HUES6 (cell line): Measurements from ENCODE around the gene LAMC3.

Experiments
- H3K27ac ChIP-seq: 2 replicates; pipeline ENCODE4 v1.7.0; 2013; ENCODE audit warnings: low read depth, mild to moderate bottlenecking, low read length, inconsistent platforms
- H3K27me3 ChIP-seq: 2 replicates; pipeline ENCODE4 v1.6.1; 2013; ENCODE audit warnings: low read length; ENCODE audit not compliant: control insufficient read depth, insufficient read depth
- H3K36me3 ChIP-seq: 2 replicates; pipeline ENCODE4 v1.6.1; 2013; ENCODE audit warnings: low read length; ENCODE audit not compliant: control insufficient read depth, insufficient read depth
- H3K4me1 ChIP-seq: 2 replicates; pipeline ENCODE4 v1.6.1; 2013; ENCODE audit warnings: low read length; ENCODE audit not compliant: control insufficient read depth, insufficient read depth
- H3K4me3 ChIP-seq: 2 replicates; pipeline ENCODE4 v1.5.1; 2013; ENCODE audit warnings: low read depth, low read length
- H3K9ac ChIP-seq: one replicate; pipeline ENCODE4 v1.6.1; 2013; ENCODE audit warnings: mild to moderate bottlenecking, low read length
- H3K9me3 ChIP-seq: 2 replicates; pipeline ENCODE4 v1.6.1; 2013; ENCODE audit warnings: low read depth, low read length; ENCODE audit not compliant: control insufficient read depth, insufficient read depth

The LAMC3 gene

GRCh38 chr9:131084661-131085369 lies 75.8 kb downstream of the LAMC3 start:
- Histone ChIP-seq H3K36me3 (peaks cover 40% of the 10 kb centered on the region), H3K27ac (no peak overlapping the region)

GRCh38 chr9:131085370-131086122 lies 76.6 kb downstream of the LAMC3 start:
- H3K4me3 ChIP-seq: no peak overlapping the region
- no peaks in the 10 kb centered on the region for H3K27me3 ChIP-seq
- peaks cover 39% of the 10 kb centered on the region for H3K36me3 ChIP-seq
- H3K9me3 ChIP-seq: no peaks in the 10 kb centered on the region
- H3K4me1 ChIP-seq: no peaks in the 10 kb centered on the region
- H3K9ac ChIP-seq: no peak overlapping the region
- no peak overlapping the region for H3K27ac ChIP-seq

More at GRCh38 chr9:131084661-131085369, 75.8 kb downstream of the LAMC3 start:
- H3K9me3 ChIP-seq: no peaks in the 10 kb centered on the region
- no peak overlapping the region for H3K9ac ChIP-seq
- no peaks in the 10 kb centered on the region for H3K4me1 ChIP-seq
- H3K4me3 ChIP-seq: no peak overlapping the region
- no peaks in the 10 kb centered on the region for H3K27me3 ChIP-seq

- H3K27me3 ChIP-seq: no peaks in the 10 kb centered on the region
- no peak overlapping the region for H3K9ac ChIP-seq
- H3K4me1 ChIP-seq: no peaks in the 10 kb centered on the region
- no peak overlapping the region for H3K27ac ChIP-seq
- H3K4me3 ChIP-seq: no peak overlapping the region
- no peaks in the 10 kb centered on the region for H3K9me3 ChIP-seq
- H3K36me3 ChIP-seq: peaks cover 33% of the 10 kb centered on the region
Measured at GRCh38 chr9:131087354-131087893, 78.5 kb downstream of the LAMC3 start.

GRCh38 chr9:131090025-131090787 lies 81.2 kb downstream of the LAMC3 start:
- Histone ChIP-seq H3K27me3 (no peaks in the 10 kb centered on the region), H3K9me3 (no peaks in the 10 kb centered on the region), H3K36me3 (peaks cover 23% of the 10 kb centered on the region), H3K4me1 (no peaks in the 10 kb centered on the region; the same call in 1 of the 2 replicates), H3K27ac (no peak overlapping the region), H3K9ac (no peak overlapping the region), H3K4me3 (no peak overlapping the region)

- Histone ChIP-seq H3K9me3 (no peaks in the 10 kb centered on the region), H3K36me3 (peaks cover 17% of the 10 kb centered on the region), H3K9ac (no peak overlapping the region), H3K27me3 (0 out of 2 replicates have a peak, but pooled peaks cover 5% of the 10 kb centered on the region), H3K4me3 (no peak overlapping the region), H3K4me1 (peaks cover 4% of the 10 kb centered on the region), H3K27ac (no peak overlapping the region)
Measured at GRCh38 chr9:131091352-131091992, 82.5 kb downstream of the LAMC3 start.

GRCh38 chr9:131092030-131092429 lies 83.1 kb downstream of the LAMC3 start:
- no peaks in the 10 kb centered on the region for H3K9me3 ChIP-seq
- H3K4me1 ChIP-seq: peaks cover 5% of the 10 kb centered on the region
- no peak overlapping the region for H3K27ac ChIP-seq
- H3K27me3 ChIP-seq: 0 out of 2 replicates have a peak, but pooled peaks cover 5% of the 10 kb centered on the region
- no peak overlapping the region for H3K4me3 ChIP-seq
- peaks cover 17% of the 10 kb centered on the region for H3K36me3 ChIP-seq
- H3K9ac ChIP-seq: no peak overlapping the region

GRCh38 chr9:131092548-131093440 lies 83.8 kb downstream of the LAMC3 start:
- Histone ChIP-seq H3K9me3 (no peaks in the 10 kb centered on the region), H3K27ac (no peak overlapping the region), H3K4me1 (peaks cover 12% of the 10 kb centered on the region), H3K36me3 (peaks cover 12% of the 10 kb centered on the region), H3K4me3 (no peak overlapping the region), H3K9ac (no peak overlapping the region), H3K27me3 (0 out of 2 replicates have a peak, but pooled peaks cover 5% of the 10 kb centered on the region)

GRCh38 chr9:131094015-131094414 lies 85.0 kb downstream of the LAMC3 start:
- Histone ChIP-seq H3K9me3 (no peaks in the 10 kb centered on the region), H3K27ac (no peak overlapping the region), H3K36me3 (peaks cover 8% of the 10 kb centered on the region), H3K4me3 (no peak overlapping the region), H3K9ac (no peak overlapping the region), H3K4me1 (peaks cover 25% of the 10 kb centered on the region), H3K27me3 (0 out of 2 replicates have a peak, but pooled peaks cover 5% of the 10 kb centered on the region)

GRCh38 chr9:131094622-131095021 lies 85.6 kb downstream of the LAMC3 start:
- Histone ChIP-seq H3K27me3 (0 out of 2 replicates have a peak, but pooled peaks cover 5% of the 10 kb centered on the region), H3K27ac (no peak overlapping the region), H3K4me1 (peaks cover 29% of the 10 kb centered on the region), H3K36me3 (peaks cover 10% of the 10 kb centered on the region), H3K9me3 (no peaks in the 10 kb centered on the region), H3K4me3 (no peak overlapping the region), H3K9ac (no peak overlapping the region)
